ENCODE results near the gene PCK1.
"Not testable (repeated sequence)": the region's sequence is repeated elsewhere in the genome, so short reads cannot be mapped to it uniquely, and the experiment has no call there.

Gene PCK1

DNA sequence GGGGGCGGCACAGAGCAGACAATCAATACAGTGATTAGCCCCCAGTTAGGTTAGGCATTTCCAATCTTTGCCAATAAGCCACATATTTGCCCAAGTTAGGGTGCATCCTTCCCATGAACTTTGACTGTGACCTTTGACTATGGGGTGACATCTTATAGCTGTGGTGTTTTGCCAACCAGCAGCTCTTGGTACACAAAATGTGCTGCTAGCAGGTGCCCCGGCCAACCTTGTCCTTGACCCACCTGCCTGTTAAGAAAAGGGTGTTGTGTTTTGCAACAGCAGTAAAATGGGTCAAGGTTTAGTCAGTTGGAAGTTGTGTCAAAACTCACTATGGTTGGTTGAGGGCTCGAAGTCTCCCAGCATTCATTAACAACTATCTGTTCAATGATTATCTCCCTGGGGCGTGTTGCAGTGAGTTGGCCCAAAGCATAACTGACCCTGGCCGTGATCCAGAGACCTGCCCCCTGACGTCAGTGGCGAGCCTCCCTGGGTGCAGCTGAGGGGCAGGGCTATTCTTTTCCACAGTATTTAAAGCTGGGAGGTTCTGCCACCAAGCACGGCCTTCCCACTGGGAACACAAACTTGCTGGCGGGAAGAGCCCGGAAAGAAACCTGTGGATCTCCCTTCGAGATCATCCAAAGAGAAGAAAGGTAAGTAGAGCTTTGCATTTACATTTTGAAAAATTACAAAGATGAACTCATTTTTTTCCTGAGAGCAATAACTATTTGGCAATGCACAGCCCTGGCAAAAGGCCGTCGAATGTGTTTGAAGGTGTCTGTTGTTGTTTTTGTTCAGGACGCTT is at the start of gene PCK1:
Gene PCK1, plus strand, starts transcription at position 557 of the 802 bp plus-strand sequence. CDS start 302 bp downstream, outside the sequence.
- no peak for DNase-seq

DNA sequence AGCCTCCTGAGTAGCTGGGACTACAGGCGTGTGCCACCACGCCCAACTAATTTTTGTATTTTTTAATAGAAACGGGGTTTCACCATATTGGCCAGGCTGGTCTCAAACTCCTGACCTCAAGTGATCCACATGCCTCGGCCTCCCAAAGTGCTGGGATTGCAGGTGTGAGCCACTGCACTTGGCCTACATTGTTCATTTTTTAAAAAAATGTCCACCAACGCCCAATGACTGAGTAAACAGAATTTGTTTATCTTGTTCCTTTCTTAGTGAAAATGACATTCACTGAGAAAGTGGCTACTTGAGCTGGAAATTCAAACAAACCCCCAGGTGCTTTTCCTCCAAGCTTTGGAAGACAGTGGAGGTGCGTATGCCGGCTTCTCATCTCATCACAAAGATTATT is 49.2 kb upstream of the PCK1 start:
- not testable (repeated sequence) for DNase-seq

DNA sequence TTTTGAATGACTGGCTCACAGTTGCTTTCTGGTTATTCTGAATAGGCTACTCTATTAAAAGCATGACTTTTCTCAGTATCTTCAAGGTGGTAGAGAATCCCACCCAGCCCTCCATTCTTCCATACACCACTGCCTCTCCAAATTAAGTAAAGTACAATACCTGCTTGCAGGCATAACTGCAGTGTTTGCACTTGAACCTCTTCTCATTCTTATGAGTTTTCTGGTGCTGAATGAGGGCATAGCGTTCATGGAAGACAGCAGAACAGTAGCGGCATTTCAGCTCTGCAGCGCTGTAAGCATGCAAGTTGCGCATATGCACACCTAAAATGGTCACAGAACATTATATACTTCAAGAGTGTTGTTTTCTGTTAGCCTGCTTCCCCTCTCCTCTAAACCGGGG is 48.5 kb upstream of the PCK1 start:
- DNase-seq: no peak

DNA sequence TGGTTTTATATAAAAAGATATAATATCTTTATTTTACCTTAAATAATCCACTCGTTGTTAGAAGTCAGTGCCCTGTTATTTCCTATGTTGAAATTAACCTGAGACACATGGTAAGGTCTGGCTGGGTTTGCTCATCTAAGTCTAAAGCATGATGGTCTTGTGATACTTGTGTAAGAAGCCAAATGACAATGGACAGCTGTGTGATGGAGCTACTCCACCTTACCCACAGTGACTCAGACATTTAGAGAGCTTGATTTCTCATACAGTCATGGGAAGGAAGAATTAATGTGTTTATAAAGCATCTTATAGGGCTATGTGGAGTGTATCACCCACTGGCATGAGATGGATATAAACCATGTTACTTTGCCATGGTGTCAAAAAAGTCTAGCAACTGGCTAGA is 47.7 kb upstream of the PCK1 start:
- no peak for DNase-seq

DNA sequence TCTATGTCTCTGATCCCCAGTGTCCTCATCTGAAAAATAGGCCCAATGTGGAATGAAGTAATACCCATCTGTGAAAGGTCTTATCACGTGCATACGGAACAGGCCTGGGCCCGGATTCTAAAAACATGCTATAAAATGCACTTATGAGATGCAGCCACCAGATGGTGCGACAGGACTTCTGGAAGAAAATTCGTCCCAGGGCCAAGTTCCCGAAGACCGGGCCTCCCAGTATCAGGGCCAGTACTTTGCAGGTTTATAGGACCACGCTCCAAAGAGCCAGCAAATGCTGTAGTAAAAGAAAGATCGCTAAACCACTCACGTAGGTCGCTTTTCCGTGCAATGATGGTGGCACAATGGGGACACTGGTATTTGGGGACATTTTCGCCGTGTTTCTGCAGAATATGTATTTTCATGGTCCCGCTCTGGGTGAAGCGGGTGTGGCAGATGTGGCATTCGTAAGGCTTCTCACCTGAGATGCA is 46.6 kb upstream of the PCK1 start:
- DNase-seq: peak; percentile 12

DNA sequence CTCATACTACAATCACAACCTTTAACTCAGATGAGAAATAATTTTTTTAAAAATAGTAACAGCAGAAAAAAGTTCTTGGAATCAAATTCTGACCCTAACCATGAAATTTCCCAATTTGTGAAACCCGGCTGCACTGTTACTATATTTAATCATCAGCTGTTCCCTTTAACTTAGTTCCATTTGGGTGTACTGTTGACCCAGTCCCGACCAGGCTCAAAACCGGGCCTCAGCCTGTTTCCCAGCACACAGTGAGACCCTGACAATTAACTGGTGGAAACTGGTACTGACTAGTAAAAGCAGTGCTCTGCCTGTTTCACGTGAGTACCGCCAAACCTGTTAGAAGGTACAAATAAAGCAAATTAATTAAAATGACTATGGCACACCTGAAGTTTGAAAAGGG is 43.0 kb upstream of the PCK1 start:
- no peak for DNase-seq

DNA sequence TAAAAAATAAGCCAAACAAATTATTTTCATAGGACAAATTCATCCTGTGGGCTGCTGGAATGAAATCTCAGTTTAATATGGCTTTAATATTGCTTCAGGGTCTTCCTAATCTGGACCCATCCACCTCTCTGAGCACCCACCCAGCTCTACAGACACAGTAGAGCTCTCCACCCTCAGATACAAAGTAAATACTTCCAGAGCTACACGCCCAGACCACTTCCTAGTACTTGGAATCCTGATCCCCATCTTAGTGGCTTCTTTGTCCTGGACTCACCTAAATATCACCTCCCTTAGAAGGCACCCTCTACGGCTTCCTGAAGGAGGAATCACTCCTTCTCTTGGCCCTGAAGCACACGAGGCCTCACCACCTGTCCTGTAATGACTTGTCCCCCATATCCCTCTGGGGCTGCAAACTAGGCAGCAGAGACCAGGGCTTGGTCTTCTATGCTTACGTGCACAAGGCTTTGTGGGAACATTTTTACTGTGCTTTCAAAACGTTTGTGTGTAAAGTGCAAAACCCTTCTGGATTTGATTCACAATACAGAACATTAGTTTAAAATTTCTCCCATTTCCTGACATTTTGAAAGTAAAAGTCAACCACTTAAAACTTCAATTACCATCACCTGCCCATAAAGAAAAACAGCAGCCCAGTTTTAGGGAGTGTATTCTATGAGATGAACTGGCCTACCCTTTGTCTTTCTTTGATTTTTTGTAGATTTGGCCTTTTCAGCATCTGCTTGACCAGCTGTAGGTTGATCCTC is 38.4 kb upstream of the PCK1 start:
- no peak for DNase-seq

DNA sequence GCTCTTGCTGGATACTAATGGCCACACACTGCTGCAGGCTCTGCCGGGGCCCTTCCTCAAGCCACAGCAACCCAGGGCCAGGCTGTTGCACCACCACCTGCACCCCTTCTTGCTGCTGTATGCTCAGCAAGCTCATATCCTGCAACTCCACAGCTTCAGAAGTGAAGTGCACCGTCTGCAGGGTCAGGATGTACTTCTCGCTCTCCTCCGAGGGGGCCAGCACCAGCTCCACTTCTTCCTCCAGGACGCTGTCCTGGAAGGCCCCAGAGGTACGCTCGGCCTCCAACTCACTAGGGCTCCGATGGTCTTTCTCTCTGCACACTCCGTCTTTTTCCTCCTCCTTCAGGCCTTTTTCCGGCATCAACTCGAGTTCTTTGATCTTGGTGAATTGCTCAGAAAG is 37.1 kb upstream of the PCK1 start:
- DNase-seq: no peak

DNA sequence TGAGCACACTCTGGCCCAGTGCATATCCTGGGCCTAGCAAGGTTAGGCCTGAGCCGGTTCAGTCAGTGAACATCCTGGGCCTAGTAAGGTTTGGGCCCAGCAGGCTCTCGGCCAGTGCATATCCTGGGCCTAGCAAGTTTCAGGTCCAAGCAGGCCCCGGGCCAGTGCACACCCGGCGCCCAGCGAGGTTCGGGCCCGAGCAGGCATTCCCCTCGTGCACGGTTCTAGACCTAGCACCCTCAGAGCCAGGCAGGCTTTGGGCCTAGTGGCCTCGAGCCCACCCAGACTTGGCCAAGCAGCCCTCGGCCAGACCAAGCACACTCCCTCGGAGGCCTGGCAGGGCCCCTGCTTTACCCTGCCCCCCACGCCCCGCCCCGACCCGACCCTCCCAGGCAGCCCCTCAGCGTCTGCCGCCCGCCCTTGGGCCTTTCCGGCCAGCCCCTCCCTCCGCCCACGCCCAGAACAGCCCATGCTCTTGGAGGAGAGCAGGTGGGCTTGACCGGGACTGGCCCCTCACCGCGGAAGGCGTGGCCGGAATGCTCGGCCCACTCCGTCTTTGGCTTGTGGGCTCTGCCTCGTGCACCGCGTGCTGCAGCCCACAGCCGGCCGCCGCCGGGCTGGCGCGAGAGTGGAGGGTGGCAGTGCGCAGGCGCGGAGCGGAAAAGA is 36.3 kb upstream of the PCK1 start, which contains the start of gene CTCFL:
Gene CTCFL, minus strand, starts transcription at position 630 of the 666 bp plus-strand sequence. CDS start 935 bp downstream, outside the sequence.
- no peak for DNase-seq

DNA sequence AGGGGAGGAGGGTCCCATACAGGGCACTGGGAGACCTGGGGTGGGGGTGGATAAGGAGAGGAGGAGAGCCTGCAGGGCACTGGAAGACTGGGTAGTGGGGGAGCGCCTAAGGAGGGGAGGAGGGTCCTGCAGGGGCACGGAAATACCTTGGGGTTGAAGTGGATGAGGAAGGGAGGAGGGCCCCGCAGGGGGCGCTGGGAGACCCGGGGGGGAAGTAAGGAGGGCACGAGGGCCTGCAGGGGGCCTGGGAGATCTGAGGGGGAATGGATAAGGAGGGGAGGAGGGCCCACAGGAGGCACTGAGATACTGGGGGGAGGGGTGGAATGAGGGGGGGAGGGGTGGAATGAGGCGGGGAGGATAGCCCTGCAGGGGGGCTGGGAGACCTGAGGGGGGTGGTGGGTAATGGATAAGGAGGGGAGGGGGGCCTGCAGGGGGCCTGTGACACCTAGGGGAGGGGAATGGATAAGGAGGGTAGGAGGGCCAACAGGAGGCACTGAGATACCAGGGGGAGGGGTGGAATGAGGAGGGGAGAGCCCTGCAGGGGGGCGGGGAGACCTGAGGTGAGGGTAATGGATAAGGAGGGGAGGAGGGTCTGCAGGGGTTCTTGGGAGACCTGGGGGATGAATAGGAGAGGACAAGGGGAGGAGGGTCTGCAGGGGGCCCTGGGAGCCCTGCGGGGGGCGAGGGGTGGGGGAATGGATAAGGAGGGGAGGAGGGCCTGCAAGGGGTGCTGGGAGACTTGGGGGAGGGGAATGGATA is 35.4 kb upstream of the PCK1 start:
- no peak for DNase-seq

DNA sequence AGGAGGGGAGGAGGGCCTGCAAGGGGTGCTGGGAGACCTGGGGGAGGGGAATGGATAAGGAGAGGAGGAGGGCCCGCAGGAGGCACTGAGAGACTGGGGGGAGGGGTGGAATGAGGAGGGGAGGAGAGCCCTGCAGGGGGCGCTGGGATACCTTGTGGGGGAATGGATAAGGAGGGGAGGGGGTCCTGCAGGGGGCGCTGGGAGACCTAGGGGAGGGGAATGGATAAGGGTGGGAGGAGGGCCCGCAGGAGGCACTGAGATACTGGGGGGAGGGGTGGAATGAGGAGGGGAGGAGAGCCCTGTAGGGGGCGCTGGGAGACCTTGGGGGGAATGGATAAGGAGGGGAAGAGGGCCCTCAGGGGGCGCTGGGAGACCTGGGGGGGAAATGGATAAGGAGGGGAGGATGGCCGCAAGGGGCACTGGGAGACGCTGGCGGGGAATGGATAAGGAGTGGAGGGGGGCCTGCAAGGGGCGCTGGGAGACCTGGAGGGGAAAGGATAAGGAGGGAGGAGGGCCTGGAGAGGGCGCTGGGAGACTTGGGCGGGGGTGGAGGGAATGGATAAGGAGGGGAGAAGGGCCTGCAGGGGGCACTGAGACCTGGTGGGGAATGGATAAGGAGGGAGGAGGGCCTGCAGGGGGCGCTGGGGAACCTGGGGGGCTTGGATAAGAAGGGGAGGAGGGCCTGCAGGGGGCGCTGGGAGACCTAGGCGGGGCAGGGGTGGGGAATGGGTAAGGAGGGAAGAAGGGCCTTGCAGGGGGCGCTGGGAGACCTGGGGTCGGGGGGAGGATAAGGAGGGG is 34.6 kb upstream of the PCK1 start:
- no peak for DNase-seq

DNA sequence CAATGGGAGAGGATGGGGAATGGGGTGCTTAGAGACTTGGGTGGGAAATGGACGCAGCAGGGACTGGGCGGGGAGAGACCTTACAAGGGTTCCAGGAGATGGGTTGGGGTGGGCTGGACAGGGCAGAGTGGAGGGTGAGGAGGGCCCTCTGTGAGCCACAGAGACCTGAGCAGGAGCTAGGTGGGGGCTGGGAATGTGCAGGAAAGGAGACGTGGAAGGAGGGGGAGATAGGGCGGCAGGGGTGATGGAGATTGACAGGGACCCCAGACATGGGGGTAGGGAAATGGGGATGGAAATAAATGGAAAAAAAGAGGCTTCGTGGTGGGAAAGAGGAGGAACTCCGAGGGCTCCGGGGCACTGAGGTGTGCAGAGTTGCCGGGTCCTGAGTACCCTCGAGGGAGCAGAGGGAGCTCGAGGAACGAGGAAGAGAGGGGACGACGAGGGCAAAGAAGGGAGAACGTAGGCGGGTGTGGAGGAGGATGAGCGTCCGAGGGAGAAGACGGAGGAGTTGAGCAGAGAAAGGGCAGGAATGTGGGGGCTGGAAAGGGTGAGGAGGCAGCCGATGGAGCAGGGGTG is 33.9 kb upstream of the PCK1 start:
- no peak for DNase-seq

DNA sequence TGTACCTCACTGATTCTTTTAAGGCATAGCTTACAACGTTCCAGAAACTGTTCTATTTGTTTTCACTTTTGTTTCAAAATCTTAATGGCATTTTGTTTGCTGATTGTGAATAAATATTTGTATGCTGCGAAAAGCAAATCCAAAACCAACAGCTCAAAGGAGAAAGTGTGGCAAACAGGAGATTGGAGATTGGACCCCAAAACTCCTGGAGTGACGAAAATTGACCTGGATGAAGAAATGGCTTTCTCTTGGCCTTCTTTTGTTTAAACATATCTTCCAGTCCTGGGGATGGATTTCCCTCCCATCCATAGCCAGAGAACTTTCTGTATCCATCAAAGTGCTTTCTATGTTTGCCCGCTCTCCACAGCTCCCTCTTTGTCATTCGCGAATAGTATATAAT is 33.2 kb upstream of the PCK1 start:
- DNase-seq: no peak

DNA sequence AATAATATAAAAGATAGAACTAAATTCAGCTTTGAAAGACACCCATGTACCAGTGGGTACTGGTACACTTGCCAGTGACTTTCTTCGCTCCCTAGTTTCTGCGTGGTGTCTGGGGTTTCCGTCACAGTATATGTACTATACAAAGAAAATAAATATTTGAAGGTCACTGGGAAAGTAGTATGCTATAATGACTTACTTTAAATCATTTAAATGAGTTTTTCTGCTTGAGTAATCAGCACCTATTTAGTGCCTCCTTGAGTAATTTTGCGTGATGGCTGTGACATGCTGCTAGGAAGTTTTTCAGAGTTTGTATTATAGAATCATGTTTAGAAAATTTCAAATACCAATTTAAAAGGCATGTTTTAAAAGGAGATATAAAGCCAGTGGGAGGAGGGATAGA is 32.8 kb upstream of the PCK1 start:
- no peak for DNase-seq

DNA sequence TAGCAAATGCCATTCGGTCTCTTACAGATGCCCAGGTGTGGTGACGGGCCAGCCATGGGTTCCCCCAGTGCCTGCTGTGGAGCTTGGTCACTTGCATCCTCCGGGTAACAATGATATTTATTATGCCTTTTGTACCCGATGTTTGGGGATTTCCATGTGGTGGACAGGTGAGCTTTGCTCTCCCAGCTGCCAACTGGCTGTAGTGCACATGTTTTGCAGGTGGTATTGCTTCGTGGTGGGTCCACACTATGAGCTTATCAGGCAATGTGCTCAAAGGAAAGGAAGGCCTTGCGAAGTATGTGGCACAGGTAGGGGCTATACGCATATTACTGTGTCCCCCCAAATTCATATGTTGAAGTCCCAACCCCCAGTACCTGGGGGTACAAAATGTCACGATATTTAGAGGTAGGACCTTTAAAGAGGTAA is 31.7 kb upstream of the PCK1 start:
- DNase-seq: no peak

DNA sequence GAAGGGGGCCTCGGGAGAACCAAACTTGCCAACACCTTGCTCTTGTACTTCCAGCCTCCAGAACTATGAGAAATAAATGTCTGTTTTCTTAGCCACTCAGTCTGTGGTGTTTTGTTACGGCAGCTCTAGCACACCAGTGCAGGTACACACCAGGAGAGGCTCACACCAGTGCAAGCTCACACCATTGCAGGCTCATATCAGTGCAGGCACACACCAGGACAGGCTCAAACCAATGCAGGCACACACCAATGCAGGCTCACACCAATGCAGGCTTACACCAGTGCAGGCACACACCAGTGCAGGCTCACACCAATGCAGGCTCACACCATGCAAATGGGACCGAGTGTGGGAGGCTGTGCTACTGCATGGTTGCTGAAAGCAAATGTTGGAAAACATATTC is 31.1 kb upstream of the PCK1 start:
- DNase-seq: no peak

DNA sequence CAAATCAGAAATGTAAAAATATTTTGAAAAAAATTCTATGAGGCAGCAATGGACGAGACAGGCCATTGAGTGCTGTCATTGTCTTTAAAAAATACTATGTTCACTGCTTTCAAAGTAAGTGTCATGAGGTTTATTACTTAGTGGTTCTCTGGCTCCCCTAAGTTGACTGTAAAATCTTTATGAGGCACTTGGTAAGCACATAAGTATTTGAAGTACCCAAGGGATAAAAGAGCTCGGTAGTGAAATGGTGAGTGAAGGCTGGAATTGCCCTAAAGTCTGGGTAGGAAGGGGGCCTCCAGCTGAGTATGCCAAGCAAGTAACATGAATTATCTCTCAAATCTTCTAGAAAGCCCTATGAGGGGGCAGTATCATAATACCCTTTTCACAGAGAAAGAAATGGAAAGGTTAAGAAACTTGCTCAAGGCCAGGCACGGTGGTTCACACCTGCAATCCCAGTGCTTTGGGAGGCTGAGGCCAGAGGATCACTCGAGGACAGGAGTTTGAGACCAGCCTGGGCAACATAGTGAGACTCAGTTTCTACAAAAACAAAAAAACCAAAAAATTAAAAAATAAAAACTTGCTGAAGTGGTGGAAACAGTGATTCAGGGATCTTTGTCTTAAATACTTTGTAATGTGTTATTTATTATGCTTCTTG is 30.5 kb upstream of the PCK1 start:
- no peak for DNase-seq

DNA sequence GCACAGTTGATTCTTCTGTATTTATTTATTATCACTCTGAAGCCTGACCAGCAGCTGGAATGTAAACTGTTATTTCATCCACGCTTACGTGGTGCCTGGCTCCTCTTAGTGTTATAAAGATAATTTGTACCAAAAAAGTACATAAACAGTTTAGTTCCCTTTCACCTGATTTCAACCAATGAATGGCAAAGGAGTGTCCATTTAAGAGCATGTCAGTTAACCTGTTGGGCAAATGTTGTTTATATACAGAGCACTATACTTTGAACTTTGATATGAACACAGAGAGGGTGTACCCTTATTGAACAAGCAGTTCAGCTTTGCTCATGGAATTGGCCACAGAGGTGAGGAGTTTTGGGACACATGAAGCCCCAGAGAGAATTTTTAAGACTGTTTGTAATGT is 28.8 kb upstream of the PCK1 start:
- DNase-seq: no peak

DNA sequence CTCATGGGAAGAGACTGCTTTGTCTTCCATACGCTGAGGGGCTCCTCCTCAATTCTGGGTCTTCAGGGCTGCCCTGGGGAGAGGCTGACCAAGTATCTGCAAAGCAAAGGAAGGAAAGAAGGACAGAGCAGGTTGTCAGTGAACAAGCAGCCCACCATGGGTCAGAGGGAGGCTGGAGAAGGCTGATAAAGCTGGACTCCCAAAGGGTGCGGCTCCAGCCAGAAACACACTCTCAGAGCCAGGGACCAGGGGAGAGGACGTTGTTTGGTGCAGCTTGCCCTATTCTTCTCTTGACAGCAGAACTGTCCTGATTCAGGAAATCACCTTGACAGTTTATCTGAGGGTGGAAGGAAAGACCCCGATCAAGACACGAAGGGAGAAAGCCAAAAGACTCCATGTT is 25.6 kb upstream of the PCK1 start:
- no peak for DNase-seq

DNA sequence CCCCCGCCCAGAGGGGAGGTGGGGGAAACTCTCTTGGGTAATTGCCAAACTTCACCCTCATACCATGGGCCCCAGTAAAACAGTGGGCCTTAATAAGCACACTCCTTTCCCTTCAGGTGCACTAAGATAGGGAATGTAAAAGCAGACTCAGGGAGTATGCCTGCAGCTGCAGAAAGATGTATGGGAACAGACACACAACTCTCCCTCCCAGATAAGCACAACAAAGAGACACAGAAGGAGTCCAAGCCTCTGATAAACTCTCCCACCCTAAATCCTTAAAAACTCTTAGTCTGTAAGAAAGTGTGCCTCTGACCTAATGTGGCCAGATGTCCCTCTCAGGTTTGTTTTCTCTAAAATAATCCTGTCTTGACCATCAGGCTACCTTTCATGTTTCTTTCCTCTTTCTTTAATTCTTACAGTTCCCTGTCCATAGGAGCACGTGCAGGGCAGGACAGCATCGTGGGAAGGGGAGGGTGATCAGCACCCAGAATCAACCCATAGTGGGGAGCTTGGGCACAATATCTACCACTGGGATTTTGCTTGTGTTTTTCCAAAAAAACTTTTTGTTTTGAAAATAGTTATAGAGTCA is 24.7 kb upstream of the PCK1 start:
- DNase-seq: no peak

All from NCI-H446 treated with DMSO at 0.1 percent for 48 hours (cell line).